H1 (cell line): Measurements from ENCODE around the gene PROK1. TPM values are rescaled to one million over a fixed set of nuclear protein-coding genes. Genes with fewer than 3 reads are reported as not detected.

Source experiments
- polyA plus RNA-seq, 7 experiments: library from polyadenylated mRNA; depleted of rRNA in 3 of 7; stranded (reverse) in 5 of 7; unstranded in 2 of 7; fragments of >200 nt in 5 of 7; fragments of 200-250 nt in 2 of 7; gene quantifications; 1 replicate in 5 of 7; 2 replicates in 1 of 7; 4 replicates in 1 of 7; pipeline versions ENCODE4 v1.2.1 to v1.2.3, GENCODE V29; 2011 to 2013; ENCODE audit warnings: missing spikeins in 2 of 7, mixed read lengths in 2 of 7
- total RNA-seq: library from RNA; stranded (reverse); fragmentation: NEBNext Ultra II Directional; extraction: Animal tissue kit (Norgen Biotek cat#: 25700); gene quantifications from 2 replicates; pipeline ENCODE4 v1.2.1, GENCODE V29; 2021
- TF ChIP-seq, protein P1 (sequence below): fragments of 300-600 bp; sonication (generic); IDR thresholded peaks from 2 replicates; pipeline ENCODE4 v1.7.1; 2012; ENCODE audit warnings: low read length, moderate library complexity, mild to moderate bottlenecking, inconsistent platforms; ENCODE audit not compliant: insufficient replicate concordance

PROK1 gene
- total and polyA plus RNA-seq, 2 of the 8 experiments (the other 6 are each of a cell fraction or from before 2014, with no cell fraction given): 0.12 TPM; not detected in 1

DNA sequence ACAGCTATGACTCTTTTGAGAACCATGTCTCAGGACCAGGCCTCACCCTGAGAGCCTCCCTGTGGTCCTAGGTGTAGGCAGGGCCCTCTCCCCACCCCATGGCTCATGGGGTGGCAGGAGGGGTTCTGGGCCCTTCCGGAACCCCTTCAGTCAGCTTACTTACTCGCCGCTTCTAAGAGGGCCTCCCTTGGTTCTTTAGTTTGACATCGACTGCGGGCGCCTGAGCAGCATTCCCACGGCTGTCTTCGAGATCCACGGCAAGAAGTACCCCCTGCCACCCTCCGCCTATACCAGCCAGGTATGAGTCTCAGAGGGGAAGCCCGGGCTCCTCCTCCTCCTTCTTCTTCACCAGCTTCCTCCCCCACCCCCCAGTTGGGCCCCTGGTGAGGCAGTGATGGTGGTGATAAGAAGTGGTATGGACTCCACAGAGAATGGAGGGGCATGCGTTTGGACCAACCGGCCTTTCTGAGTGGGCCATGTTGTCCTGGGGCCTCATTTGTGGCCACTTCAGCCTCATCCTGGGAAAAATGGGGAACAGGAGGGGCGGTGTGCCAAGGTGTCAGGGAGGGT lies 39.1 kb downstream of the PROK1 start (continued):
- TF ChIP-seq, protein P1, sequence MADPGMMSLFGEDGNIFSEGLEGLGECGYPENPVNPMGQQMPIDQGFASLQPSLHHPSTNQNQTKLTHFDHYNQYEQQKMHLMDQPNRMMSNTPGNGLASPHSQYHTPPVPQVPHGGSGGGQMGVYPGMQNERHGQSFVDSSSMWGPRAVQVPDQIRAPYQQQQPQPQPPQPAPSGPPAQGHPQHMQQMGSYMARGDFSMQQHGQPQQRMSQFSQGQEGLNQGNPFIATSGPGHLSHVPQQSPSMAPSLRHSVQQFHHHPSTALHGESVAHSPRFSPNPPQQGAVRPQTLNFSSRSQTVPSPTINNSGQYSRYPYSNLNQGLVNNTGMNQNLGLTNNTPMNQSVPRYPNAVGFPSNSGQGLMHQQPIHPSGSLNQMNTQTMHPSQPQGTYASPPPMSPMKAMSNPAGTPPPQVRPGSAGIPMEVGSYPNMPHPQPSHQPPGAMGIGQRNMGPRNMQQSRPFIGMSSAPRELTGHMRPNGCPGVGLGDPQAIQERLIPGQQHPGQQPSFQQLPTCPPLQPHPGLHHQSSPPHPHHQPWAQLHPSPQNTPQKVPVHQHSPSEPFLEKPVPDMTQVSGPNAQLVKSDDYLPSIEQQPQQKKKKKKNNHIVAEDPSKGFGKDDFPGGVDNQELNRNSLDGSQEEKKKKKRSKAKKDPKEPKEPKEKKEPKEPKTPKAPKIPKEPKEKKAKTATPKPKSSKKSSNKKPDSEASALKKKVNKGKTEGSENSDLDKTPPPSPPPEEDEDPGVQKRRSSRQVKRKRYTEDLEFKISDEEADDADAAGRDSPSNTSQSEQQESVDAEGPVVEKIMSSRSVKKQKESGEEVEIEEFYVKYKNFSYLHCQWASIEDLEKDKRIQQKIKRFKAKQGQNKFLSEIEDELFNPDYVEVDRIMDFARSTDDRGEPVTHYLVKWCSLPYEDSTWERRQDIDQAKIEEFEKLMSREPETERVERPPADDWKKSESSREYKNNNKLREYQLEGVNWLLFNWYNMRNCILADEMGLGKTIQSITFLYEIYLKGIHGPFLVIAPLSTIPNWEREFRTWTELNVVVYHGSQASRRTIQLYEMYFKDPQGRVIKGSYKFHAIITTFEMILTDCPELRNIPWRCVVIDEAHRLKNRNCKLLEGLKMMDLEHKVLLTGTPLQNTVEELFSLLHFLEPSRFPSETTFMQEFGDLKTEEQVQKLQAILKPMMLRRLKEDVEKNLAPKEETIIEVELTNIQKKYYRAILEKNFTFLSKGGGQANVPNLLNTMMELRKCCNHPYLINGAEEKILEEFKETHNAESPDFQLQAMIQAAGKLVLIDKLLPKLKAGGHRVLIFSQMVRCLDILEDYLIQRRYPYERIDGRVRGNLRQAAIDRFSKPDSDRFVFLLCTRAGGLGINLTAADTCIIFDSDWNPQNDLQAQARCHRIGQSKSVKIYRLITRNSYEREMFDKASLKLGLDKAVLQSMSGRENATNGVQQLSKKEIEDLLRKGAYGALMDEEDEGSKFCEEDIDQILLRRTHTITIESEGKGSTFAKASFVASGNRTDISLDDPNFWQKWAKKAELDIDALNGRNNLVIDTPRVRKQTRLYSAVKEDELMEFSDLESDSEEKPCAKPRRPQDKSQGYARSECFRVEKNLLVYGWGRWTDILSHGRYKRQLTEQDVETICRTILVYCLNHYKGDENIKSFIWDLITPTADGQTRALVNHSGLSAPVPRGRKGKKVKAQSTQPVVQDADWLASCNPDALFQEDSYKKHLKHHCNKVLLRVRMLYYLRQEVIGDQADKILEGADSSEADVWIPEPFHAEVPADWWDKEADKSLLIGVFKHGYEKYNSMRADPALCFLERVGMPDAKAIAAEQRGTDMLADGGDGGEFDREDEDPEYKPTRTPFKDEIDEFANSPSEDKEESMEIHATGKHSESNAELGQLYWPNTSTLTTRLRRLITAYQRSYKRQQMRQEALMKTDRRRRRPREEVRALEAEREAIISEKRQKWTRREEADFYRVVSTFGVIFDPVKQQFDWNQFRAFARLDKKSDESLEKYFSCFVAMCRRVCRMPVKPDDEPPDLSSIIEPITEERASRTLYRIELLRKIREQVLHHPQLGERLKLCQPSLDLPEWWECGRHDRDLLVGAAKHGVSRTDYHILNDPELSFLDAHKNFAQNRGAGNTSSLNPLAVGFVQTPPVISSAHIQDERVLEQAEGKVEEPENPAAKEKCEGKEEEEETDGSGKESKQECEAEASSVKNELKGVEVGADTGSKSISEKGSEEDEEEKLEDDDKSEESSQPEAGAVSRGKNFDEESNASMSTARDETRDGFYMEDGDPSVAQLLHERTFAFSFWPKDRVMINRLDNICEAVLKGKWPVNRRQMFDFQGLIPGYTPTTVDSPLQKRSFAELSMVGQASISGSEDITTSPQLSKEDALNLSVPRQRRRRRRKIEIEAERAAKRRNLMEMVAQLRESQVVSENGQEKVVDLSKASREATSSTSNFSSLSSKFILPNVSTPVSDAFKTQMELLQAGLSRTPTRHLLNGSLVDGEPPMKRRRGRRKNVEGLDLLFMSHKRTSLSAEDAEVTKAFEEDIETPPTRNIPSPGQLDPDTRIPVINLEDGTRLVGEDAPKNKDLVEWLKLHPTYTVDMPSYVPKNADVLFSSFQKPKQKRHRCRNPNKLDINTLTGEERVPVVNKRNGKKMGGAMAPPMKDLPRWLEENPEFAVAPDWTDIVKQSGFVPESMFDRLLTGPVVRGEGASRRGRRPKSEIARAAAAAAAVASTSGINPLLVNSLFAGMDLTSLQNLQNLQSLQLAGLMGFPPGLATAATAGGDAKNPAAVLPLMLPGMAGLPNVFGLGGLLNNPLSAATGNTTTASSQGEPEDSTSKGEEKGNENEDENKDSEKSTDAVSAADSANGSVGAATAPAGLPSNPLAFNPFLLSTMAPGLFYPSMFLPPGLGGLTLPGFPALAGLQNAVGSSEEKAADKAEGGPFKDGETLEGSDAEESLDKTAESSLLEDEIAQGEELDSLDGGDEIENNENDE: no peak
